OCI-LY1 (cell line): Measurements from ENCODE around the gene PIP4K2C.

Experiments
- H2AFZ ChIP-seq: fragments of 200-600 bp; sonication (generic), shearing (Covaris generic); 2 replicates; pipeline ENCODE4 v1.6.0; 2014; ENCODE audit warnings: antibody characterized with exemption, mild to moderate bottlenecking, low read length
- H3F3A ChIP-seq: fragments of 200-600 bp; sonication (generic), shearing (Covaris generic); 2 replicates; pipeline ENCODE4 v1.6.0; 2014; ENCODE audit warnings: mild to moderate bottlenecking, antibody characterized with exemption, low read length, moderate library complexity; ENCODE audit not compliant: insufficient read depth
- H3K27ac ChIP-seq: fragments of 200-600 bp; sonication (generic); 2 replicates; pipeline ENCODE4 v1.5.1; 2014; ENCODE audit warnings: low read length, mixed run types, mild to moderate bottlenecking, low read depth; ENCODE audit not compliant: poor library complexity, severe bottlenecking
- H3K27me3 ChIP-seq: fragments of 200-600 bp; sonication (generic); 2 replicates; pipeline ENCODE4 v1.6.0; 2014; ENCODE audit warnings: antibody characterized with exemption, mild to moderate bottlenecking, low read length, moderate library complexity; ENCODE audit not compliant: insufficient read depth
- H3K36me3 ChIP-seq: fragments of 200-600 bp; sonication (generic); 2 replicates; pipeline ENCODE4 v1.6.1; 2014; ENCODE audit warnings: mild to moderate bottlenecking, antibody characterized with exemption, low read length, moderate library complexity, mixed read lengths; ENCODE audit not compliant: insufficient read depth
- H3K4me1 ChIP-seq: fragments of 200-600 bp; sonication (generic); 2 replicates; pipeline ENCODE4 v1.5.1; 2014; ENCODE audit warnings: mild to moderate bottlenecking, low read length, moderate library complexity; ENCODE audit not compliant: insufficient read depth, severe bottlenecking
- H3K4me2 ChIP-seq: fragments of 200-600 bp; sonication (generic), shearing (Covaris generic); 2 replicates; pipeline ENCODE4 v1.6.1; 2014; ENCODE audit warnings: low read length
- H3K4me3 ChIP-seq: fragments of 200-600 bp; sonication (generic); 2 replicates; pipeline ENCODE4 v1.5.1; 2014; ENCODE audit warnings: low read length, low read depth, mild to moderate bottlenecking, mixed read lengths; ENCODE audit not compliant: poor library complexity, severe bottlenecking
- H3K79me2 ChIP-seq: fragments of 200-600 bp; shearing (Covaris generic); 2 replicates; pipeline ENCODE4 v1.6.1; 2016; ENCODE audit warnings: mixed run types, low read length, mixed read lengths; ENCODE audit not compliant: insufficient read depth
- H3K9ac ChIP-seq: fragments of 200-600 bp; sonication (generic), shearing (Covaris generic); 2 replicates; pipeline ENCODE4 v1.6.1; 2014; ENCODE audit warnings: mild to moderate bottlenecking, low read length, mixed read lengths
- H3K9me2 ChIP-seq: fragments of 200-600 bp; sonication (generic), shearing (Covaris generic); 2 replicates; pipeline ENCODE4 v1.6.1; 2014; ENCODE audit warnings: low read depth, mild to moderate bottlenecking, low read length, mixed read lengths
- H3K9me3 ChIP-seq: fragments of 200-600 bp; shearing (Covaris generic); 2 replicates; pipeline ENCODE4 v1.6.1; 2014; ENCODE audit warnings: low read length, mixed read lengths
- H4K20me1 ChIP-seq: fragments of 200-600 bp; sonication (generic), shearing (Covaris generic); 2 replicates; pipeline ENCODE4 v1.6.0; 2016; ENCODE audit warnings: mild to moderate bottlenecking, low read length; ENCODE audit not compliant: insufficient read depth
- EZH2 ChIP-seq: fragments of 200-600 bp; sonication (generic), shearing (Covaris generic); IDR thresholded peaks from 2 replicates; pipeline ENCODE4 v1.8.0; 2017; ENCODE audit warnings: borderline replicate concordance, mixed run types, mild to moderate bottlenecking, antibody characterized with exemption, low read length, moderate library complexity, mixed read lengths
- TF ChIP-seq, protein P1 (sequence below): fragments of 200-600 bp; sonication (generic), shearing (Covaris generic); IDR thresholded peaks from 2 replicates; pipeline ENCODE4 v1.5.1; 2017; ENCODE audit warnings: mild to moderate bottlenecking, antibody characterized with exemption, low read length, moderate library complexity, mixed read lengths

PIP4K2C gene

GRCh38 chr12:57622293-57623245, 31.6 kb downstream of the PIP4K2C start:
- H3K4me2 ChIP-seq, result no peak overlapping the region
- H3F3A ChIP-seq, result no peaks in the 10 kb centered on the region
- no peak overlapping the region for H3K4me3 ChIP-seq
- peaks cover 6% of the 10 kb centered on the region for H3K27me3 ChIP-seq
- H3K36me3 ChIP-seq, result no peaks in the 10 kb centered on the region
- TF ChIP-seq, protein P1, sequence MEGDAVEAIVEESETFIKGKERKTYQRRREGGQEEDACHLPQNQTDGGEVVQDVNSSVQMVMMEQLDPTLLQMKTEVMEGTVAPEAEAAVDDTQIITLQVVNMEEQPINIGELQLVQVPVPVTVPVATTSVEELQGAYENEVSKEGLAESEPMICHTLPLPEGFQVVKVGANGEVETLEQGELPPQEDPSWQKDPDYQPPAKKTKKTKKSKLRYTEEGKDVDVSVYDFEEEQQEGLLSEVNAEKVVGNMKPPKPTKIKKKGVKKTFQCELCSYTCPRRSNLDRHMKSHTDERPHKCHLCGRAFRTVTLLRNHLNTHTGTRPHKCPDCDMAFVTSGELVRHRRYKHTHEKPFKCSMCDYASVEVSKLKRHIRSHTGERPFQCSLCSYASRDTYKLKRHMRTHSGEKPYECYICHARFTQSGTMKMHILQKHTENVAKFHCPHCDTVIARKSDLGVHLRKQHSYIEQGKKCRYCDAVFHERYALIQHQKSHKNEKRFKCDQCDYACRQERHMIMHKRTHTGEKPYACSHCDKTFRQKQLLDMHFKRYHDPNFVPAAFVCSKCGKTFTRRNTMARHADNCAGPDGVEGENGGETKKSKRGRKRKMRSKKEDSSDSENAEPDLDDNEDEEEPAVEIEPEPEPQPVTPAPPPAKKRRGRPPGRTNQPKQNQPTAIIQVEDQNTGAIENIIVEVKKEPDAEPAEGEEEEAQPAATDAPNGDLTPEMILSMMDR, result no peak
- no peak for TF ChIP-seq EZH2
- H3K9ac ChIP-seq, result no peak overlapping the region
- no peak overlapping the region for H2AFZ ChIP-seq
- H3K27ac ChIP-seq, result no peak overlapping the region
- no peaks in the 10 kb centered on the region for H3K79me2 ChIP-seq
- H3K9me2 ChIP-seq, result no peaks in the 10 kb centered on the region
- H3K4me1 ChIP-seq, result peaks cover 9% of the 10 kb centered on the region
- H3K9me3 ChIP-seq, result no peaks in the 10 kb centered on the region
- no peaks in the 10 kb centered on the region for H4K20me1 ChIP-seq

DNA sequence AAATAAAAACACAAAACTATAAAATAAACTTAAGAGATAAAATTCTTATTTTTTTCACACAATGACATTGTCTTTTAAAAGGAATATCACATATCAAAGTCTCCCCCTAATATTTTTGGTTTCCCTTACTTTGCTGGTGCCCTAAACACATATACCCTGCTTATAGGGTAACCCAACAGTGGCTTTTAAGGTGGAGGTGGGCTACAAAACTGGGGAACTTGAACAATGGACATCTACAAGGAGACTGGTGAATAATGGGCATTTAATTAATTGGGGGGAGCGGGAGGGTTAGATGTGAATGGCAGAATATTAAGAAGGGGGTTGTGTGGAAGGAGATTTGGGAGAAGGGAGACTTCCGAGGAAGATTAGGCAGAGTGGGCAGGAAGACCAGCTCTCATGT, 32.4 kb downstream of the PIP4K2C start:
- no peak overlapping the region for H3K9ac ChIP-seq
- H3K27me3 ChIP-seq, result peaks cover 6% of the 10 kb centered on the region
- H3K9me2 ChIP-seq, result no peaks in the 10 kb centered on the region

DNA sequence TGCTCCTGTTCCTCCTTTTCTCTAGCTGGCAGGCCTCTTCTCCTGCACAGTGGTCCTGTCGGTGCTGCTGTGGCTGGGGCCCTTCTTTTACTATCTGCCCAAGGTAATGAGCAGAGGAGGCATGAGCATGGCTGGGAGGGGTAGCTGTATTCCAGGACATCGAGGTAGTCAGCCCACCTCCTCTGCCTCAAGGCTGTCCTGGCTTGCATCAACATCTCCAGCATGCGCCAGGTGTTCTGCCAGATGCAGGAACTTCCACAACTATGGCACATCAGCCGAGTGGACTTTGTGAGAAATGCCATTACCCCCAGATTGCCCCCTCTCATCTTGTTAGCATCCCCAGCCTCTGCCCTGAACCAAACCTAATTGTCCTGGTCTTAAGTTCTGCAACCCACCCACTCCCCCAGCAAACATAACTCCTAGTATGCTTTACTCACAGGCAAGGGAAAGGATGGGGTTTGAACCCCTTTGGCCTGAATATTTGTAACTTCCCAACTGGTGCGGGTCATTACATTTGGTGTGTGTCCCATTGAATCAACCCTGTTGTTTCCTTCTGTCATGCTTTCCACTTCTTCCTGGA, 32.9 kb downstream of the PIP4K2C start:
- H3K4me1 ChIP-seq, result peaks cover 9% of the 10 kb centered on the region
- no peak overlapping the region for H2AFZ ChIP-seq
- peaks cover 6% of the 10 kb centered on the region for H3K27me3 ChIP-seq
- no peaks in the 10 kb centered on the region for H3K9me3 ChIP-seq
- no peak overlapping the region for H3K27ac ChIP-seq
- no peaks in the 10 kb centered on the region for H3K79me2 ChIP-seq
- no peaks in the 10 kb centered on the region for H3K9me2 ChIP-seq
- TF ChIP-seq EZH2, result no peak
- TF ChIP-seq, protein P1, result no peak
- no peak overlapping the region for H3K4me3 ChIP-seq
- H3F3A ChIP-seq, result no peaks in the 10 kb centered on the region
- H3K9ac ChIP-seq, result no peak overlapping the region
- no peak overlapping the region for H3K4me2 ChIP-seq
- H4K20me1 ChIP-seq, result no peaks in the 10 kb centered on the region
- no peaks in the 10 kb centered on the region for H3K36me3 ChIP-seq

More for the DNA sequence above, 32.4 kb downstream of the PIP4K2C start:
- no peak overlapping the region for H3K4me3 ChIP-seq
- no peaks in the 10 kb centered on the region for H3K36me3 ChIP-seq
- no peaks in the 10 kb centered on the region for H3F3A ChIP-seq
- no peak overlapping the region for H2AFZ ChIP-seq
- no peaks in the 10 kb centered on the region for H4K20me1 ChIP-seq
- no peak overlapping the region for H3K27ac ChIP-seq
- H3K9me3 ChIP-seq, result no peaks in the 10 kb centered on the region
- peaks cover 9% of the 10 kb centered on the region for H3K4me1 ChIP-seq
- no peak overlapping the region for H3K4me2 ChIP-seq
- H3K79me2 ChIP-seq, result no peaks in the 10 kb centered on the region
- TF ChIP-seq, protein P1, result no peak
- no peak for TF ChIP-seq EZH2
